ACHN (cell line): ENCODE data around the gene LAMB4.

Source experiments
- DNase-seq: peaks from one replicate; pipeline ENCODE4 v3.0.0-alpha.2; 2015
- in situ Hi-C: cut with HindIII; loops from 2 replicates; pipeline ENCODE4 v1.10.0; 2017; ENCODE audit warnings: low sequenced_read_pairs, low pct_ligation_motif_present, low pct_unique_long_range_greater_than_20kb

The LAMB4 gene, protein sequence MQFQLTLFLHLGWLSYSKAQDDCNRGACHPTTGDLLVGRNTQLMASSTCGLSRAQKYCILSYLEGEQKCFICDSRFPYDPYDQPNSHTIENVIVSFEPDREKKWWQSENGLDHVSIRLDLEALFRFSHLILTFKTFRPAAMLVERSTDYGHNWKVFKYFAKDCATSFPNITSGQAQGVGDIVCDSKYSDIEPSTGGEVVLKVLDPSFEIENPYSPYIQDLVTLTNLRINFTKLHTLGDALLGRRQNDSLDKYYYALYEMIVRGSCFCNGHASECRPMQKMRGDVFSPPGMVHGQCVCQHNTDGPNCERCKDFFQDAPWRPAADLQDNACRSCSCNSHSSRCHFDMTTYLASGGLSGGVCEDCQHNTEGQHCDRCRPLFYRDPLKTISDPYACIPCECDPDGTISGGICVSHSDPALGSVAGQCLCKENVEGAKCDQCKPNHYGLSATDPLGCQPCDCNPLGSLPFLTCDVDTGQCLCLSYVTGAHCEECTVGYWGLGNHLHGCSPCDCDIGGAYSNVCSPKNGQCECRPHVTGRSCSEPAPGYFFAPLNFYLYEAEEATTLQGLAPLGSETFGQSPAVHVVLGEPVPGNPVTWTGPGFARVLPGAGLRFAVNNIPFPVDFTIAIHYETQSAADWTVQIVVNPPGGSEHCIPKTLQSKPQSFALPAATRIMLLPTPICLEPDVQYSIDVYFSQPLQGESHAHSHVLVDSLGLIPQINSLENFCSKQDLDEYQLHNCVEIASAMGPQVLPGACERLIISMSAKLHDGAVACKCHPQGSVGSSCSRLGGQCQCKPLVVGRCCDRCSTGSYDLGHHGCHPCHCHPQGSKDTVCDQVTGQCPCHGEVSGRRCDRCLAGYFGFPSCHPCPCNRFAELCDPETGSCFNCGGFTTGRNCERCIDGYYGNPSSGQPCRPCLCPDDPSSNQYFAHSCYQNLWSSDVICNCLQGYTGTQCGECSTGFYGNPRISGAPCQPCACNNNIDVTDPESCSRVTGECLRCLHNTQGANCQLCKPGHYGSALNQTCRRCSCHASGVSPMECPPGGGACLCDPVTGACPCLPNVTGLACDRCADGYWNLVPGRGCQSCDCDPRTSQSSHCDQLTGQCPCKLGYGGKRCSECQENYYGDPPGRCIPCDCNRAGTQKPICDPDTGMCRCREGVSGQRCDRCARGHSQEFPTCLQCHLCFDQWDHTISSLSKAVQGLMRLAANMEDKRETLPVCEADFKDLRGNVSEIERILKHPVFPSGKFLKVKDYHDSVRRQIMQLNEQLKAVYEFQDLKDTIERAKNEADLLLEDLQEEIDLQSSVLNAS (N-terminal part only)

DNA sequence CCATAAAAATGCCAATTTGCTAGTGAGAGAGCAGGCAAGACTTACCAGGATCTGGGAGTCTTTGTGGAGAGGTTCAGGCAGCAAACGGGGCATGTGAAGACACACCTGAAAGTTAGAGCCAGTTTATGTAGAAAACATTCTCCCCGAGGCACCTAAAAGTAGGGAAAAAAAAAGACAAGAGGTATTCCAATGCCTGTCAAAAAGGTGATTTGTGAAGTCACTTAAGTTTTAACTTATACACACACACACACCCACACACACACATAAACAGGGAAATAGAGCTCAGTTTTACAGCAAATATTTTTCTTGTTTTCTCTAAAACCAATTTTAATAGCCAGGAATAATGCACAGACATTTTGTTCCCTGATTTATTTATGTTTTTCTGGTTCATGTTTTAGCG is at the start of gene LAMB4:
LAMB4 (minus strand) TSS at position 101 of the 400 bp plus-strand sequence. CDS start 7,197 bp downstream, outside the sequence.
- in situ Hi-C loops, result no loop called here

GRCh38 chr7:108178398-108178797 is 48.2 kb upstream of the LAMB4 start:
- in situ Hi-C loops, result loop anchor here (25.0 kb wide), 1 partner anchor 309 kb away; no protein-coding TSS in a partner anchor
- DNase-seq, result no peak

More for the DNA sequence above, at the start of gene LAMB4:
- no peak for DNase-seq

DNA sequence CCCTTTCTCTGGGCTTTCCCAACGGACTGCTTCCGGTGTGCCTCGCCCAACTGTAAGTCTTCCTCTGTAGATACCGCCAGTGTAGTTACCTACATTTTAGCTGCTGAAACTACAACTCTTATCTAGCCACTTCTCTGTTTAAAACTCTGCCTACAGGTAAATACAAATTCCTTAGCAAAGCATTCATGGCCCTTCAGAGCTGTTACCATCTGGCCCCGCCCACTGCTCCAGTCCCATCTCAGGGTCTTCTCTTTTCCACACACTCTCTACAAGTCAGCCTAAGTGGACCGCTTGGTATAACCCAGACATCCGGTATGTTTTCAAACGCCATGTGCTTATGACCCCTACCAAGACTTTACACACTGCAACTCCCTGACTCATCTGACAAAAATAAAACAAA is 41.0 kb upstream of the LAMB4 start:
- DNase-seq, result no peak
- in situ Hi-C loops, result no loop called here

DNA sequence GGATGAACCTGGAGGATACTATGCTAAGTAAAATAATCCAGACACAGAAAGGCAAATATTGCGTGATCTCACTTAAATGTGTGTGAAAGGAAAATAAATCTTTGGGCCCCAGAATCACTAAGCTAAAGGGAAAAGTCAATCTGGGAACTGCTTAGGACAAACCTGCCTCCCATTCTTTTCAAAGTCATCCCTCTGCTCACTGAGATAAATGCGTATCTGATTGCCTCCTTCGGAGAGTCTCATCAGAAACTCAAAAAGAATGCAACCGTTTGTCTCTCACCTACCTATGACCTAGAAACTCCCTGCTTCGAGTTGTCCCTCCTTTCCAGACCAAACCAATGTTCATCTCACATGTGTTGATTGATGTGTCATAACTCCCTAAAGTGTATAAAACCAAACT is 40.1 kb upstream of the LAMB4 start:
- in situ Hi-C loops, result no loop called here
- no peak for DNase-seq

DNA sequence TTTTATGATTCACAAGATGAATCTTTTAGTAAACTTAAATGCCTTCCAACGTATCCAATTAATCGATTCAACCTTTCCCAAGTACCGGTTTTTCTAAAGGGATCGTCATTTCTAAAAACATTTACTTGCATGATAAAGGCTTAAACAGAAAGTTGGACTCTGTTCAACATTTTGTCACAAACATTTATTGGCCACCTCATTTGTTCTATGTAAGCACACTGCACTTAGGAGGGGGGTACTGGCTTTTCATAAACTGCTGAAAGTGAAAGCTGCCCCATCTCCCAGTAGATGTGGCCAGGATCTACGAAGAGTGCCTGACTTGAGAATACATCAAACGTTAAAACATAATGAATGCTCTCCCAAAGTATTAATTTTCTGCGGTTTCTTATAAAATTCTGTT is 37.3 kb upstream of the LAMB4 start:
- no peak for DNase-seq
- in situ Hi-C loops, result no loop called here

DNA sequence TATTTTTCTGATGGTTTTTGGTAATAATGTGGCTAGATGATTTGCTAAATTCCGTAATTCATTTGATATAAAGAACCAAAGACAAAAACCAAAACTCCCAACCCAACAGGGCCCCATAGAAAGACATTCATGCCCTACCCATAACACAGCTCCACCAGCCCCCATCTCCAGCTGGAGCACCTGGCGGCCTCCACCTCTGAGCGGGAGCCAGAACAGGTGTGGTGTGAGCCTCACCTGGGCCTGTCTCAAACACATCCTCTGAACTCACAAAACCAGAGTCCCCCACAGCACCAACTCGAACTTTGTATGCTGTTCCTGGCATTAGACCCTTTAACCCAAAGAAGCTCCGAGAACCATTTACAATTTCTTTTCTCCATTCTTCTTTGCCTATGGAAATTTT is 36.5 kb upstream of the LAMB4 start:
- DNase-seq, result no peak
- in situ Hi-C loops, result no loop called here

GRCh38 chr7:108165723-108166122 is 35.6 kb upstream of the LAMB4 start:
- no peak for DNase-seq
- in situ Hi-C loops, result no loop called here

DNA sequence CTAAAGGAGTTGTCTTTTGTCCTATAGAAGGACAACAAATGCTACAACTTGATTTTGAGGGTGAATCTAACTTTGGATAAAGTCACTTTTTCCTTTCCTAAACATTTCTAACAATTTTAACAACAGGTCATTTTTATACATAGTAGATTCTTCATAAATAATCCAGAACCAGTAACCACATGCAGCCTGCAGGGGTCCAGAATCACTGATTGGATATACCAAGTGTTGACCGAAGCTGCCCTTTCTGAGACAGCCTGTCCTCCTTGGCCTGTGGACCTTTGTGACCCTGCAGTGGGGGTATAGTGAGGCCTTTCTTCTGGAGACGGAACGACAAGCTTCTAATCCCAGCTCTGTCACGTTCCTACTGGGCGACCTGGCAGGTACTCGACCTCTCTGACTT is 34.8 kb upstream of the LAMB4 start:
- no peak for DNase-seq
- in situ Hi-C loops, result no loop called here

GRCh38 chr7:108164342-108164741 is 34.2 kb upstream of the LAMB4 start:
- DNase-seq, result no peak
- in situ Hi-C loops, result no loop called here

DNA sequence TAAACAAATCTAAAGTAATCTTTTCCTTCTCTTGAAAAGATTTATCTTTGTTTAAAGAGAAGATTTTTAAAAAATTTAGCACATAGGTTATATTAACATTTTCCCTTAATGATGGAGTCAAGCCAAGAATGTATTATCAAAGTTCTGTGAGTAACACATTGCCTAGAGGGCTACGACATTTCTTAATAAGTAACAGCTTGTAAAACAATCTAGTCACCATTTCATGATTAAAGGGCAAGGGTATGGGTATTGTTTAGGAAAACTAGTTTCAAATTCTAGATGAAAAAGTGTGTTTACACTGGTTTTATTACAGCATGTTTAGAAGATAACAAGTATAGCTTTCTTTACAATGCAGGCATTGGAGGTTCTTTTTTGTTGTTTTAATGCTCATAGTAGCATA is 28.6 kb upstream of the LAMB4 start:
- peak; percentile 63 for DNase-seq
- in situ Hi-C loops, result no loop called here

- in situ Hi-C loops, result no loop called here
- DNase-seq, result no peak
Measured at GRCh38 chr7:108157606-108158335, 27.6 kb upstream of the LAMB4 start.

- in situ Hi-C loops, result no loop called here
- DNase-seq, result no peak
Measured at GRCh38 chr7:108156897-108157605, 26.9 kb upstream of the LAMB4 start.

GRCh38 chr7:108152198-108152597 is 22.0 kb upstream of the LAMB4 start:
- no peak for DNase-seq
- in situ Hi-C loops, result no loop called here

- no peak for DNase-seq
- in situ Hi-C loops, result no loop called here
Measured at GRCh38 chr7:108149908-108150307, 19.7 kb upstream of the LAMB4 start.

GRCh38 chr7:108149119-108149518 is 19.0 kb upstream of the LAMB4 start:
- in situ Hi-C loops, result no loop called here
- DNase-seq, result no peak

GRCh38 chr7:108147031-108147563 is 16.9 kb upstream of the LAMB4 start:
- DNase-seq, result no peak
- in situ Hi-C loops, result no loop called here

- peak; percentile 86 for DNase-seq
- in situ Hi-C loops, result no loop called here
Measured at GRCh38 chr7:108146070-108146842, 16.1 kb upstream of the LAMB4 start.
